BLaER1 (cell line): ENCODE data around the gene LRRC45.

ENCODE experiments used
- H3K27ac ChIP-seq: shearing (Covaris generic); formaldehyde crosslinking; 2 replicates; pipeline ENCODE4 v1.8.1; 2022
- H3K27me3 ChIP-seq: shearing (Covaris generic); formaldehyde crosslinking; 2 replicates; pipeline ENCODE4 v1.8.1; 2022
- H3K36me3 ChIP-seq: shearing (Covaris generic); formaldehyde crosslinking; 2 replicates; pipeline ENCODE4 v1.8.1; 2022
- H3K4me1 ChIP-seq: shearing (Covaris generic); formaldehyde crosslinking; 2 replicates; pipeline ENCODE4 v1.8.1; 2022
- H3K4me2 ChIP-seq: shearing (Covaris generic); formaldehyde crosslinking; 2 replicates; pipeline ENCODE4 v1.8.1; 2022
- H3K4me3 ChIP-seq: shearing (Covaris generic); formaldehyde crosslinking; 2 replicates; pipeline ENCODE4 v1.8.1; 2022
- H3K9ac ChIP-seq: shearing (Covaris generic); formaldehyde crosslinking; 2 replicates; pipeline ENCODE4 v1.8.1; 2022
- H3K9me3 ChIP-seq: shearing (Covaris generic); formaldehyde crosslinking; 2 replicates; pipeline ENCODE4 v1.8.1; 2022
- H4K20me1 ChIP-seq: shearing (Covaris generic); formaldehyde crosslinking; 2 replicates; pipeline ENCODE4 v1.8.1; 2022
- Cebpa-rat ChIP-seq: shearing (Covaris generic); IDR thresholded peaks from 2 replicates; pipeline ENCODE4 v1.8.1; 2022

Gene LRRC45

GRCh38 chr17:81999976-82000802, 22.9 kb upstream of the LRRC45 start:
- Histone ChIP-seq H3K9ac (0 out of 2 replicates have a peak overlapping the region, but pooled peaks have one; percentile 1), H3K4me1 (peaks cover 72% of the 10 kb centered on the region), H3K4me3 (peak overlapping the region; percentile 53; the same call in 1 of the 2 replicates), H3K9me3 (no peaks in the 10 kb centered on the region), H3K36me3 (0 out of 2 replicates have a peak, but pooled peaks cover 6% of the 10 kb centered on the region), H3K27me3 (peaks cover 13% of the 10 kb centered on the region; the same call in 1 of the 2 replicates), H4K20me1 (peaks cover 75% of the 10 kb centered on the region), H3K27ac (peak overlapping the region; percentile 32; the same call in 1 of the 2 replicates), H3K4me2 (peak overlapping the region; percentile 95)
- TF ChIP-seq Cebpa-rat = no peak

DNA sequence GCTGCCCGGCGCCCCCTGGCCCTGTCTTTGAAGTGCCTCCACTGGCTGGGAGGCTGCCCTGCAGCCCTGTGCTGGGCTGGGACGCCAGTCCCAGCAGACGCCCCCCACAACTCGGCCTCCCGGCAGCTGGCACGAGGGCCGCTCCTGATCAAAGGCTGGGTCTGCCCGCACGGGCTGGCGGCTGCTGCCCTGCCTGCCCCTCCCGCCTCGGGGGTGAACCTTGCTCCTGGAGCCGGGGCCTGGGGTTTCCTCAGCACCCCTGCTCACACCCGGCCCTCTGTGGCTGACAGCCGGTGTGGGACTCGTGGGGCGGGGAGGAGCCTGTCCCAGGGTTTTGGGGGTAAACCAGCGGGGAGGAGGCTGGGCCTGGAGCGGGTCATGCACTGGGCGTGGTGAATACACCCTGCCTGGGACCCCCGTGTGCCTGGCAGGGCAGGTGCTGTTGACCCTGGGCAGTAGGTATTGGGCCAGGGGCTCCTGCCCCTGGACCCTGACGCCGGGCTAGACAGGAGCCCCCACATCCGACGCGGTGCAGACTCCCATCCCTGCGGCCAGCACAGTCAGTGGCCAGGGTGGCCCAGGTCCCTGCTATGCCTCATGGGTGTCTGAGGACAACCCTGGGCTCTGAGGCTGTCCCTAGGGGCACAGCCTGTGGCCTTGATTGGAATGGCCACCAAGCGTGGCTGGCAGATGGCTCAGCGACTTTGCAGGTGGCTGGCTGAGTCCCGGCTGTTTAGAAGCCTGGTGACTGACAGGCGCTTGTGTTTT, 22.1 kb upstream of the LRRC45 start:
- Histone ChIP-seq H4K20me1 (peaks cover 75% of the 10 kb centered on the region), H3K36me3 (0 out of 2 replicates have a peak, but pooled peaks cover 6% of the 10 kb centered on the region), H3K27me3 (peaks cover 18% of the 10 kb centered on the region; the same call in 1 of the 2 replicates), H3K9ac (peak overlapping the region; percentile 1; the same call in 1 of the 2 replicates), H3K27ac (peak overlapping the region; percentile 32; the same call in 1 of the 2 replicates), H3K4me3 (peak overlapping the region; percentile 53), H3K4me1 (peaks cover 80% of the 10 kb centered on the region), H3K9me3 (no peaks in the 10 kb centered on the region), H3K4me2 (peak overlapping the region; percentile 95)
- no peak for TF ChIP-seq Cebpa-rat

GRCh38 chr17:82001571-82002056, 21.5 kb upstream of the LRRC45 start:
- Histone ChIP-seq H3K9me3 (no peaks in the 10 kb centered on the region), H3K27me3 (peaks cover 21% of the 10 kb centered on the region; the same call in 1 of the 2 replicates), H3K36me3 (0 out of 2 replicates have a peak, but pooled peaks cover 5% of the 10 kb centered on the region), H3K27ac (no peak overlapping the region), H4K20me1 (peaks cover 81% of the 10 kb centered on the region), H3K4me2 (peak overlapping the region; percentile 95), H3K4me1 (peaks cover 84% of the 10 kb centered on the region), H3K9ac (no peak overlapping the region), H3K4me3 (peak overlapping the region; percentile 53; the same call in 1 of the 2 replicates)
- TF ChIP-seq Cebpa-rat = no peak

GRCh38 chr17:82003411-82004381, 19.4 kb upstream of the LRRC45 start:
- Histone ChIP-seq H3K9me3 (no peaks in the 10 kb centered on the region), H3K36me3 (no peaks in the 10 kb centered on the region), H3K4me2 (peak overlapping the region; percentile 95), H3K4me3 (no peak overlapping the region), H3K27me3 (peaks cover 28% of the 10 kb centered on the region; the same call in 1 of the 2 replicates), H3K4me1 (peaks cover 97% of the 10 kb centered on the region), H4K20me1 (peaks cover 96% of the 10 kb centered on the region), H3K27ac (peak overlapping the region; percentile 40), H3K9ac (no peak overlapping the region)
- no peak for TF ChIP-seq Cebpa-rat

GRCh38 chr17:82004517-82005455, 18.3 kb upstream of the LRRC45 start:
- Histone ChIP-seq H4K20me1 (peaks cover 92% of the 10 kb centered on the region), H3K9ac (no peak overlapping the region), H3K4me3 (no peak overlapping the region), H3K27me3 (peaks cover 26% of the 10 kb centered on the region; the same call in 1 of the 2 replicates), H3K27ac (no peak overlapping the region), H3K4me1 (peaks cover 86% of the 10 kb centered on the region), H3K4me2 (peak overlapping the region; percentile 95), H3K9me3 (no peaks in the 10 kb centered on the region), H3K36me3 (no peaks in the 10 kb centered on the region; the same call in 1 of the 2 replicates)
- TF ChIP-seq Cebpa-rat = no peak

DNA sequence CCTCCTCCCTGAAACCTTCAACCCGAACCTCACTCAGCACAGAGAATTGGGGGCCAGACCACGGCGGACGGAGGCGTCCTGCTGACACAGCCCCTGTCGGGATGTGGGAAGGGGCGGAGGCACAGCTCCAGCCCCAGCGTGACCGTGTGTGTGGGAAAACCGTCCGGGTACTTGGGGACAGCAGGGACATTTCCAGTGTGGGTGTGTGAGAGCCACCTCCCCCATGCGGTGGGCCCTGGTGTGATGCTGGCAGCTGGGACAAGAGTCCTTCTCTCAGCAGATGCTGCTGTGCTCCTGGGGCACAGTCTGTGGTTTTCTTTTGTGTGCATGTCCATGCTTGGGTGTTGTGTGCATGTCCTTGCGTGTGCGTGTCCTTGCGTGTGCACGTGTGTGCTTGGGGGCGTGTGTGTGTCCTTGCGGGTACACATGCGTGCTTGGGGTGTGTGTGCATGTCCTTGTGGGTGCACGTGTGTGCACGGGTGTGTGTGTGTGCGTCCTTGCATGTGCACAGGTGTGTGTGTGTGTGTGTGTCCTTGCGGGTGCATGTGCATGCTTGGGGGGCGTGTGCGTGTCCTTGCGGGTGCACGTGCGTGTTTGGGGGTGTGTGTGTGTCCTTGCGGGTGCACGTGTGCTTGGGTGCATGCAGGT, 17.3 kb upstream of the LRRC45 start:
- Histone ChIP-seq H4K20me1 (peaks cover 82% of the 10 kb centered on the region), H3K4me3 (no peak overlapping the region), H3K9ac (no peak overlapping the region), H3K27me3 (peaks cover 21% of the 10 kb centered on the region; the same call in 1 of the 2 replicates), H3K36me3 (no peaks in the 10 kb centered on the region; the same call in 1 of the 2 replicates), H3K4me2 (peak overlapping the region; percentile 95), H3K27ac (no peak overlapping the region), H3K9me3 (no peaks in the 10 kb centered on the region), H3K4me1 (peaks cover 81% of the 10 kb centered on the region)
- TF ChIP-seq Cebpa-rat = no peak

DNA sequence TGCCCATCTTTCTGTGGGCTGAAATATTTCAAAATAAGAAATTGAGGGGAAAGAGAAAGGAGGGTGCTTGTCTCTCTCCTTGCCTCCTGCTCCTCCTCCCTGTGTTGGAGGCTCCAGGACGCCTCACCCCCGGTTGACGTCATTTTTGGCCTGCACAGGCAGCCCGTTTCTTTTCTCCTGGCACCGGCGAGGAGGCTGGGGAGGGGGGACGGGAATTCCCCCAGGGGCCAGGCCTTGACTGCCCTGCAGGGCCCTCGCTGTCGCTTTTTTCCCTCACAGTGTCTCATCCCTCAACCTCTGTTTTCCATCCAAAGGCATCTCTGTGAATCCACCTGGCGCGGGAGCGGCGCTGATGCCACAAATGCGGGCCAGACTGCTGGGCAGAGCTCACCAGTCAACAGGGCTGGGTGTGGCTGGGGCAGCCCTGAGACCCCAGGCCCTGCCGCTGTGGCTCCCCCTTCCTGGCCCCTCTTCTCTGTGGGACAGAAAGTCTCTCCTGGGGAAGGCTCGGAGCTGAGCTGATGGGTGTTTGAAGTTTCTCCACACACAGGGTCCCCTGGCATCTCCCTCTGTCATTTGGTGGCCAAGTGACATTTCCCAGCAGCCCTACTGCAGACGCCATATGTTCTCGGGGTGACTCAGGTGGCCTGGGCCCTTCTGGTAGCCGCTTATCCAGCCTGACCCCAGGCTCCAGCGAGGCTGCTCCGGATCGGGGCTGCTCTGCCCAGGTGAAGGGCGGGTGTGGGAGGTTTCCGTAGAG, 16.5 kb upstream of the LRRC45 start:
- Histone ChIP-seq H3K36me3 (no peaks in the 10 kb centered on the region; the same call in 1 of the 2 replicates), H3K4me3 (no peak overlapping the region), H3K27ac (no peak overlapping the region), H3K4me1 (peaks cover 80% of the 10 kb centered on the region), H3K4me2 (peak overlapping the region; percentile 70), H3K9me3 (no peaks in the 10 kb centered on the region), H3K27me3 (peaks cover 18% of the 10 kb centered on the region; the same call in 1 of the 2 replicates), H4K20me1 (peaks cover 77% of the 10 kb centered on the region), H3K9ac (no peak overlapping the region)
- TF ChIP-seq Cebpa-rat = no peak
